ENCODE data around the gene ELN.

ELN gene

GRCh38 chr7:74066626-74067025 is 38.7 kb downstream of the ELN start:
- no peak for DNase-seq

GRCh38 chr7:74068378-74069085 is 40.6 kb downstream of the ELN start:
- no peak for DNase-seq

DNA sequence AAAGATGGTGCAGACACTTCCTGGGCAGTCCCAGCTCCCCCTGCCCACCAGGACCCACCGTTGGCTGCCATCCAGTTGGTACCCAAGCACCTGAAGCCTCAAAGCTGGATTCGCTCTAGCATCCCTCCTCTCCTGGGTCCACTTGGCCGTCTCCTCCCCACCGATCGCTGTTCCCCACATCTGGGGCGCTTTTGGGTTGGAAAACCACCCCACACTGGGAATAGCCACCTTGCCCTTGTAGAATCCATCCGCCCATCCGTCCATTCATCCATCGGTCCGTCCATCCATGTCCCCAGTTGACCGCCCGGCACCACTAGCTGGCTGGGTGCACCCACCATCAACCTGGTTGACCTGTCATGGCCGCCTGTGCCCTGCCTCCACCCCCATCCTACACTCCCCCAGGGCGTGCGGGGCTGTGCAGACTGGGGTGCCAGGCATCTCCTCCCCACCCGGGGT is 41.1 kb downstream of the ELN start:
- no peak for DNase-seq

- DNase-seq, result no peak
Observed at GRCh38 chr7:74069790-74070618, 42.0 kb downstream of the ELN start.

- DNase-seq, result no peak
Observed at GRCh38 chr7:74070619-74070921, 42.6 kb downstream of the ELN start.

GRCh38 chr7:74071121-74071520 is 43.1 kb downstream of the ELN start:
- no peak for DNase-seq

- DNase-seq, result no peak
Observed at GRCh38 chr7:74074770-74075169, 46.8 kb downstream of the ELN start.

- no peak for DNase-seq
Observed at GRCh38 chr7:74078461-74078860, 50.5 kb downstream of the ELN start.

DNA sequence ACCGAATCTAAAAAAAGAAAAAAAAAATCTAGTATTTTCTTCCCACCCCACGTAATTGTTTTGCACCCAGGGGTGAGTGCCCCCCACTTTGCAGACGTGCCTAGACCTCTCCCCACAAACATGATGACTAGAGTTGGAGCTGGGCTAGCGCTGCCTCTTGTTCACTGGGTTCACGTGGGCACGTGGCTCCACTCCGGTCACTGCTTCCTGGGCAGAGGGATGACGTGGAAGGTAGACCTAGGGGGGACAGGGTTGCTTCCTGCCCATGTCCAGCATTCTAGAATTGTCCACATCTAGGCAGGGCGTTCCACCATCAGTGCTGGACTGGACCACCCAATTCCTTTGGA is 54.8 kb downstream of the ELN start:
- DNase-seq, result no peak

DNA sequence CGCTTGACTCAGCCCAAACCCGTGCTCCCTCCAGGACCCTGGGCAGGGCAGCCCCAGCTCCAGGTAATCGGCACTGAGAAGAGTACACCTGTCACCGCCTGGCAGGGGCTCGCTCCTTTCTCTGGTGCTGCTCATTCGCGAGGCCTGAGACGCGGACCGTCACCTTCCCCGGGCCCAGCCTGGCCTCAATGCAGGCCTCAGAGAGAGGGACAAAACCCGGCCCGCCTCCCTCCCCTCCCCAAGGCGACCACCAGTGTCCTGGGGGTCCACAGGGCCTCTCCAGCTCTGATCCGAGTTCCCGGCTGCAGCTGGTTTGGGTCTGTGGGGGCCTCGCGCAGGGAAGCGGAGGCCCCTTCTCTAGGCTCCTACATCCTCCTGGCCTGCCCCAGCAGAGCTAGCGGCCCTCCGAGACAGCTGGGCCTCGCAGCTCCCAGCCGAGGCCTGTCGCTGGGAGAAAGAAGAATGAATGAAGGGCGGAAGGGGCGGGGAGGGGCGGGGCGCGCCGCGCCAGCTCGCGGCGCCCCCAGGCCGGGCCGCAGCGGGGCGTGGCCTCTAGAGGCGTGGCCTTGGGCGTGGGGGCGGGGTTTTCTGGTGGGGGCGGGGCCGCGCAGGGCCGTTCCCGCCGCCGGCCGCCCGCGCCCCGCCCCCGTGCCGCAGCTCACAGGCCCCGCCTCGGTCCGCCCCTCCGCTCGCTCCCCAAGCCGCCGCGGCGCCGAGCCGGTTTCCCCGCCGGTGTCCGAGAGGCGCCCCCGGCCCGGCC is 55.3 kb downstream of the ELN start, which contains the start of gene LIMK1:
LIMK1 (plus strand) TSS at position 688 of the 760 bp plus-strand sequence. CDS start 187 bp downstream, outside the sequence.
- peak; percentile 44 for DNase-seq

DNA sequence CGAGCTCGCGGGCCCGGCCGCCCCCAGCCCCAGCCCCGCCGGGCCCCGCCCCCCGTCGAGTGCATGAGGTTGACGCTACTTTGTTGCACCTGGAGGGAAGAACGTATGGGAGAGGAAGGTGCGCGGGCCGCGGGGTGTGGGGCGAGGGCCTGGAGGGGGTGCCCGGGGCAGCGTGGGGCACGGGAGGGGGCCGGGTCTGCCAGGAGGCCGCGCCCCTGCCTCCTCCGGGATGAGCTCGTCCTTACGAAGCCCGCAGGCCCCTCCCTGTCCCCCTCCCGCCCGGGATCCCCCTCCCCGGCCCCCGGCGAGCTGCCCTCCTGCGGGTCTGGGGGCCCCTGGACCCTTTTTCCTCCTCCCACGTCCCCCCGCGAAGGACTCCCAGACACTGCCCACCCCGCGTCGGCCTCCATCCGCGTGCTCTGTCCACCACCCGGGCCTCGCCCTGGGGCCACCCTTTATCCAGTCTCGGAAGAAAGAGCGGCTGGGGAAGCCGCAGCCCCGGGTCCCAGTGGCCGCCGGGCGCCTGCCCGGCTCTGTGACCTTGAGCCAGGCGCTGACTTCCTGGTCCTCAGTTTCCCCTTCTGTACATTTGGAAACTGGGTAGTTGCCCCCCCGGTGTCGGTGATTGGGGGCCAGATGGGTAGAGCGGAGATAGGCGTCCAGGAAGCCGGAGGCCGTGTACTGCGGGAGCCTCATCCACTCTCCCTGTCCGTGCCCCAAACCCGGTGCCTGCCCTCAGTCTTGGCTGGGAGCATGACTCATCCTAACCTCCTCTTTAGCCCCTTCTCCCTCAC is 56.2 kb downstream of the ELN start:
- no peak for DNase-seq

GRCh38 chr7:74084722-74085578 is 57.0 kb downstream of the ELN start:
- no peak for DNase-seq

DNA sequence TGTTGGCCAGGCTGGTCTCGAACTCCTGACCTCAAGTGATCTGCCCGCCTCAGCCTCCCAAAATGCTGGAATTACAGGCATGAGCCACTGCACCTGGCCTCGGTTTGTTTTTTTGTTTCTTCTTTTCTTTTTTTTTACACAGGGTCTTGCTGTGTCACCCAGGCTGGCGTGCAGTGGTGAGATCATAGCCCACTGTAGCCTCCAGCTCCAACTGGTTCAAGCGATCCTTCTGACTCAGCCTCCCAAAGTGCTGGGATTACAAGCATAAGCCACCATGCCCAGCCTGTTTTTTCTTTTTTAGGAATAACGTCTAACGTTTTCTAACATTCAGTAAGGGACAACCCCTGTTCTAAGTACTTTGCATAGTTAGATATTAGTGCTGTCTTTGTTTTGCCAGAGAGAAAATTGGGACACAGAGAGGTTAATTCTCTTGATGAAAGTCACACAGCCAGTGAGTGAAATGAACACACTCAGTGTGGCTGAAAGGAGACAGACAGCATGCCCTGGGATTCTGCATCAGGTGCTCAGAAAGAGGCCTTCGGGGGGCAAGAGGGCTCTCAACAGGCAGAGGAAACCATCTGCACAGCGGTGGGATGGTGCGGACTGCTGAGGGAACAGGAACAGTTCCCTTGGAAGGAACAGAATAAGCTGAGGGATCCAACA is 59.9 kb downstream of the ELN start:
- no peak for DNase-seq

- DNase-seq, result no peak
Observed at GRCh38 chr7:74092321-74092963, 64.5 kb downstream of the ELN start.

DNA sequence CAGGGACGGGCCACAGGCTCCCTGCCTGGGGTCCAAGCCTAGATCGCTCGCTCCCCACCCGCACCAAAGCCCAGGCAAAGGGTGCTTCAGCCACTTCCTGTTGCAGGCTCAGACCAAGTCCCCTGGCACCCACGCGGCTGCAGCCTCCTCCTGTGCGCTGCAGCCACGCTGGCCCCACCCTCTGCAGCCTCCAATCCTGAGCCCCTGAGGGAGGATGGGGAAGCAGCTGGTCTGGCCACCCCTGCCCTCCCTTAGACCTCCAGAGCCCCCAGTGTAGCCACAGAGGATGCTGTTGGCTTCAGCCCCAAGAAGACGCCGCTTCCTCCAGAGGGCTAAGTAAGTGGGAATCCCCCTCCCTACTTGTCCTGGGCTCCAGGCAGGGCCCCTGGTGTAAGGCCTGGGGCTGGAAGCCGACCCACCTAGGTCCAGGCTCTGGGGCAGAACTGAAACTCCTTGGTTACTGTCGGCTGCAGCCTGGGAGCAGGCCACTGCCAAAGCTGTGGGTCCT is 65.0 kb downstream of the ELN start:
- DNase-seq, result no peak

DNA sequence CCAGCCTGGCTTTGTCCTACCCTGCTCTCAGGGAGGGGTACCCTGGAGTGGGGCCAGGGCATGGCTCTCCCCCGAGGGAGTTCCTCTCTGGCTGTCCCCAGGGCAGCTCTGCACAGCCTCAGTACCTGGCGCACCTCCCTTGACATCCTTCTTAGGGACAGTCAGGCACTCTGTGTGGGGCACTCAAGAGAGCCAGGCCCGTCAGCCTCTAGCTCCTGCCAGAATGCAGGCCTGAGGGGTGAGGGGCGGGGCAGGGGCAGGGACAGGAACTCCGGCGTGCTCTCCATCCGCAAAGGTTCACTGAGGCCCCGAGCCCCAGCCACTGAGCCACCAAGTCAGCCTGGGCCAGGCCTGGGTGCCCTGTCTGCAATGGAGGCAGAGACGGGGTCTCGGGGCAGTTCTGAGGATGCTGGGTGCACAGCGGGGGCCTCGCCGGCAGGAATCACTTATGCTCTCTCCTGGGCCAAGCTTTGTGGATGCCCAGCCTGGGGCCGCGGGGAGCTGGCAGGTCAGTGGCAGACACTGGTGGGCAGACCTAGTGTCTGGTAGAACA is 65.8 kb downstream of the ELN start:
- DNase-seq, result peak; percentile 16

DNA sequence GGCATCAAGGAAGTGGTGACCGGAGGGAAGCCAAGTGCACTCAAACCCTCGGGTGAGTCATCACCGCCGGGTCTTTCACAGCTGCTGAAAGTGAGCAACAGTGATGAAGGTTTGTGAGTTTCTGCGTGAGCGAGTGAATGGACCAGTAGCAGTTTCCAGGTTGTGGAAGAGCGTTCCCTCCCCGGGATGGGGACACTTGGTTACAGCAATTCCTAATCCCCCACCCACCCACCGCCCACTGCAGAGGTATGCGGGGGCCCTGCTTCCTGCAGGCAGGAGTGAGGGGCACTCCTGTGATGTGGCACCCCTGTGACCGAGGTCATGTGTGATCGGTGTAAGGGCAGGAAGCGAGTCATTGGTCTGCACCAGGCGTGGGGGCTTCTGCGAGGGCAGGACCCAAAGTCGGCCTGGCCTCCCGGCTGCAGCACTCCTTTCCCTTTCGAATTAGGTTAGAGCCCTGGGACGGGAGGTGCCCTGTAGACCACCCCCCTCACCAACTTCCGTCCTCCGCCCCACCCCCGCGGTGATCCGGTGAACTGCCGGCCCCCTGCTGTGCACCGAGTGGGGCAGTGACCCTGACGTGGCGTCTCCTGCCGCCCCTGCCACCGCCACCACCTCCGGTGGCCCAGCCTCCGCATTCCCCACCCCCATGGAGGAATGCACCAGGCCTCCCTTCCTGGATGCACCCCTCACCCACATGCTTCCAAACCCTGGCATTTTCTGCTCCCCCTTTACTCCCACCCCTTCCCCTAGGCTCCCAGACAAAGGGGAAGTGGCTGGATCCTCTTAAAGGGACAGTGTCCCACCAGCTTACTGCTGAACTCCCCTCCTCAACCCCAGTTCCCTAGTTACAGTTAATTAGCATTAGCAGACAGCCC is 66.5 kb downstream of the ELN start:
- peak; percentile 36 for DNase-seq

DNA sequence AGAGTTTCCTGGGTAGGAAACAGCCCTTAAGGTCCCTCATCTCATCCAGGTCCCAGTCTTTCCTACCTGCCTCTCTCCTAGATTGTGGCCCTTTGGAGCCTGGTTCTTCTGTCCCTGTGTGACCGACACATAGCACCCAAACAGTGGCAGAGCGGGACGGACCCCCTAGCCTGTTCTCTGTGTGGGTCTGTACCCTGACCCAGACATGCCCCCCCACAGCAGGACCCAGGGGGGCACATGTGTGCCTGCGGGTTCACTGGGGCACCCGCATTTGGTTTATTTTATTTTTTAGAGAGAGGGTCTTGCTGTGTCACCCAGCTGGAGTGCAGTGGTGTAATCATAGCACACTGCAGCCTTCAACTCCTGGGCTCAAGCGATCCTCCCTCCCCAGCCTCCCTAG is 67.2 kb downstream of the ELN start:
- no peak for DNase-seq

GRCh38 chr7:74097937-74098614 is 70.1 kb downstream of the ELN start:
- no peak for DNase-seq
